Measurements from ENCODE around the gene PDHX.
"Not testable (repeated sequence)": the region's sequence is repeated elsewhere in the genome, so short reads cannot be mapped to it uniquely, and the experiment has no call there.

The PDHX gene

GRCh38 chr11:34997952-34998528 lies 81.6 kb downstream of the PDHX start:
- no peak for DNase-seq

- DNase-seq: no peak
These were observed 83.0 kb downstream of the PDHX start for GRCh38 chr11:34999453-34999852.

DNA sequence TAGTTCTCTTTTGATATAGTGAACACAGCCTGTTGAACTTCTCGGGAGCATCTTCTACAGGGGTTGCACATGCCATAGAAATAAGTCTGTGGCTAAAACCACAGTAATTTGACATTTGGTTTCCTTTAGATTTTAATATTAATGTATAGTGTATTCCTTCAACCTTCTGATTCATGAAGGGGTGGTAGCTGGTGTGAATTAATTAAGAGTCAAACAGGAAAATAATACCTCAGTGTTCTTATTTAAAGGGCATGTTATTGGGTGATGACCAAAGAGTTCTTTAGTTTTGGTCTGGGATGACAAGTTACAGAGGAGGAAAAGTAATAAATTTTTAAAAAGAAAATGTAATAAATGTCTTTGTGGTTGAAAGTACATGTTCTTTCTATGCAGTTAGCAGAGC lies 86.8 kb downstream of the PDHX start:
- no peak for DNase-seq

GRCh38 chr11:35003658-35004057 lies 87.2 kb downstream of the PDHX start:
- DNase-seq: no peak

DNA sequence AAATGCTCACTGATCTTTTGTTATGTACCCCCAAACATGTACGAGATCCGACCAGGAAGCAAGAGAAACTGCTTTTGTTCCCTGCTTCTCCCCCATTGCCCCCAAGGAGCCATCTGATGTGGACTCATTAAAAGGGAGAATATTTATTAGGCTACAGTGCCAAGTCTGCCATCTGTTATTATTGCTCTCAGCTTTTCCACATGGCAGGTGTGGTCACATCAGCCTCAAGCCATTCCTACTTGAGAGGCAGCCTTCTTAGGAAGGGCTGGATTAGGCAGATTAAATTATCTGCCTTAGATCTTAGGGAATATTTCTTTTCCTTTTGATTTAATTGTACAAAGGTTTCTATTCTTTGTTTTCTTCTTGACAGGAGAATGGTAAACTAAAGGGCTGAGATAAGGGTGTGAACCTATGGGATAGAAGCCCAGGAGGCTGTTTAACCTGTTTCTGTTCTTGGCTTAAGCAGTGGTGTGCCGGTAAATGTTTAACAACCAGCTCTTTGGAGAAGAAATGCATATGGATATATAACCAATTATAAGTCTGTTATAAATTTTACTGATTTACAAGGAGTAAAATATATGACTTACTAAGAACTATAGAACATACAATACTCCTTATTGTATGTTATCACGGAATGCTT lies 88.8 kb downstream of the PDHX start:
- no peak for DNase-seq

DNA sequence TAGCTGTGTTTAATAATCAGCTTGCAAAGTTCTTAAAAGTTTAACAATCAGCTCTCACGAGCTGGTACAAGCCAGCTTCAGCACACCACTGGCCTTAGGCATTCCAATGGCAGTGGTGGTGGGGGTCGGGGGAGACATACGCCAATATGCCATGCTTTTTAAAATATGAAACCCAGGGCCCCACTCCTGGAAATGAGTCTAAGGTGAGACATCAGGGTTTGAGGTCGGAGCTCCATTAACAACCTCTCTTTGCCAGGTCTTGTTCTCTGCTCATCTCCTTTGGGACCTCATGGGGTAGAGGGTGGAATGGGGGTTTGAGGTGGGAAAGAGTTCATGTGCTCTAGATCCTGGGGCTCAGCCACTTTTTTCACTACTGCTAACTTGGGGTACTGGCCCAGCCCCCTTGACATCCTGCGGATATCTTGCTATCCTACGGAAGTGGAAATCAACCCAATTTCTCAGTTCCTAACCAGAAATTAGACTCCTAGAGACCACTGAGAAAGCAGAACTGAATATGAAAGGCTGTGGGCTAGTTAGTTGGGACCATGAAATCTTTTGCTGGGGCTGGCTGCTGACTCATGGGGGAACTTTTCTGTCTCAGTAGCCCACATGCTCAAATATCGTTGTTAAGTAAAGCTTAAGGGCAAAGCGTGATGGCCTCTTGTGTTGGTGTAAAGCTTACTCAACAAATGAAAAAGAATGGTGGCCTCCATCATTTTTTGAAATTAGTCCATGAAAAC lies 90.1 kb downstream of the PDHX start:
- DNase-seq: peak; percentile 89

GRCh38 chr11:35007277-35007676 lies 90.9 kb downstream of the PDHX start:
- DNase-seq: peak; percentile 53

- no peak for DNase-seq
These were observed 92.9 kb downstream of the PDHX start for GRCh38 chr11:35009191-35009943.

- no peak for DNase-seq
These were observed 93.5 kb downstream of the PDHX start for GRCh38 chr11:35009944-35010342.

DNA sequence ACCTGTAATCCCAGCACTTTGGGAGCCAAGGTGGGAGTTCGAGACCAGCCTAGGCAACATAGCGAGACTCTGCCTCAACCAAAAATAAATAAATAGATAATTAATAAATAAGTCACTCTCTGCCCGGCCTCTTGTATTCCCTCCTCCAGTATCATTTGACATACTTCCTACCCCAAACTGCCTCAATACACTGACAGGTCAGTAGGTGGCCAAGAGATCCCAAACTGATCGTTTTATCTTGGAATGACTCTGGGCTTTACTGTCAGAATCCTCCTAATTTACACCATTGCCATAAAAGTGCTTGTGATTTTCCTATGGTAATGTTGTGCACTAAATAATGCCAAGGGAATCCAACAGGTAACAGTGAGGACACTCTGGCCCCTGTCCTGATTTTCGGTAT lies 94.2 kb downstream of the PDHX start:
- DNase-seq: no peak

- no peak for DNase-seq
These were observed 95.0 kb downstream of the PDHX start for GRCh38 chr11:35011389-35011788.

GRCh38 chr11:35011944-35012343 lies 95.5 kb downstream of the PDHX start:
- peak; percentile 35 for DNase-seq

DNA sequence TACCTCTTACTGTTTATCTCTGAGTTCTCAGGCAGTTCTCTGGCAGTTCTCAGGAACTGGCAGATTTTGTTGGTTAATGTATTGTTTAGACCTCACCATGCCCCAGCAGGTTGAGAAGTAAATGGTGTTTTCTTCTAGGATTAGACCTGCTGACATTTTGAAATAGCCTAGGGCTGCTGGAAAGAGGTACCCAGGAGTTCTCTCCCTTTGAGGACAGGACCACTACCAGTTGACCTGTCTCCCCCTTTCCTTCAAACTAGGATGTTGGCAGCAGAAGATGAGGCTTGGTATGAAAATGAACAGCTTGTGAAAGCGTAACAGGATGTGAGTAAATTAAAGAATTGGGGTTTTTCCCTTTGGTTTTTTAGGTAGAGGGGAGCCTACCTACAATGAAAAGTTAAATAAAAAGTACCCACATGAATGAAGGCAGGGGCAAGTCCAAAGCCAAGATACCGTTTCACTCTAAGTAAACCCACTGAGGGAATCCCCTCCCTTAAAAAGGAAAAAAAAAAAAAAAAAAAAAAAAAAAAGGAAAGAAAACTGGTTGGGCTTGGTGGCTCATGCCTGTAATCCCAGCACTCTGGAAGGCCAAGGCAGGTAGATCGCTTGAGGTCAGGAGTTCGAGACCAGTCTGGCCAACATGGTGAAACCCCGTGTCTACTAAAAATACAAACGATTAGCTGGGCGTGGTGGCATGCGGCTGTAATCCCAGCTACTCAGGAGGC lies 96.2 kb downstream of the PDHX start:
- peak; percentile 86 for DNase-seq

DNA sequence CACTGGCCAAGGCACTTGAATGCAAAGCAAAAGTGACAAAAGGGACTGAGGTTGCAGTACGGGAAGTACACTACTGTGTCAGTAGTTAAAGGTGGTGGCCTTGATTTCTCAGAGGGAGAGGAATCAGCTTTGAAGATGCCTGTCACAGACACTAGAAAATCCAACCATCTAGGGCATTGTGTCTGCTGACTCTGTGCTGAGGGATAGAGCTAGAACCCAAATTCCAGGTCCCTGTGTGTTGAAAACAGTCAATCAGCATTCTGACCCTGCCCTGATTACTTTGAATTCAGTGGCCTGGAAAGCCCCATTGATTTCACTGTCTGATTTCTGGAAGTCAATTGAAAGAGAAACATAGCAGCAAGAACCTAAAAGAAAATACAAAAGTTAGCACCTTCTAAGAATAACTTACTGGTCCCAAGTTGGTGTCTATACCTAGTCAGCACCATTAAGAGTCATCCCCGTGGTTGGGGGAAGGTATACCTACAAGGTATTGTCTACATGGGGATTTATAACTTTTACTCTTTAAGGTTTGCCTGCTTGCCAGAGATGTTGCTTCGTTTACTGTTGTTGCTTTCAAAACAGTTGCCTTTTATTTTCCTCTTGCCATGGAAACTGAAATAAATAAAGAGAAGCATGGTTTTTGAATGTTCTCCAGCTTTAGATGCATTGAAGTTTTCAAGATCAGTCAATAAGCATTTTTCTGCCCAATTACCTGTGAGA lies 97.3 kb downstream of the PDHX start:
- DNase-seq: peak; percentile 65

DNA sequence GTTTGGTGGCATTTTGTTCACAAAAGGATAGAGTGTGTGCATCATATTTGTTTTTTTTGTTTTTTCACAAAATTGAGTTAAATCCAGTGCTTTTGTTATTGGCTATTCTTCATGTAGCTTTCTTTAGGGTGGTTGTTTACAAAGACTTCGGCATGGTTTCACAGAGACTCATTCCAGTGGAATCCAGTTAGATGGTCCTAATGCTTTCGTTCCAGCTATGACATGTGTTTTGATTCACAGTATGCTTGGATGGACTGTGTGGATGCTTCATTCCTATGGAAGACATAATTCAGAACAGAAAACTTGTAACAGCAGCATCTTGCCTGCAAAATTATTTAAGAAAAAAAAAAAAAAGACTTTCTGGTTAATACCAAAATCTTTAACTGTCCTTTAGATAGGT lies 97.9 kb downstream of the PDHX start:
- no peak for DNase-seq

DNA sequence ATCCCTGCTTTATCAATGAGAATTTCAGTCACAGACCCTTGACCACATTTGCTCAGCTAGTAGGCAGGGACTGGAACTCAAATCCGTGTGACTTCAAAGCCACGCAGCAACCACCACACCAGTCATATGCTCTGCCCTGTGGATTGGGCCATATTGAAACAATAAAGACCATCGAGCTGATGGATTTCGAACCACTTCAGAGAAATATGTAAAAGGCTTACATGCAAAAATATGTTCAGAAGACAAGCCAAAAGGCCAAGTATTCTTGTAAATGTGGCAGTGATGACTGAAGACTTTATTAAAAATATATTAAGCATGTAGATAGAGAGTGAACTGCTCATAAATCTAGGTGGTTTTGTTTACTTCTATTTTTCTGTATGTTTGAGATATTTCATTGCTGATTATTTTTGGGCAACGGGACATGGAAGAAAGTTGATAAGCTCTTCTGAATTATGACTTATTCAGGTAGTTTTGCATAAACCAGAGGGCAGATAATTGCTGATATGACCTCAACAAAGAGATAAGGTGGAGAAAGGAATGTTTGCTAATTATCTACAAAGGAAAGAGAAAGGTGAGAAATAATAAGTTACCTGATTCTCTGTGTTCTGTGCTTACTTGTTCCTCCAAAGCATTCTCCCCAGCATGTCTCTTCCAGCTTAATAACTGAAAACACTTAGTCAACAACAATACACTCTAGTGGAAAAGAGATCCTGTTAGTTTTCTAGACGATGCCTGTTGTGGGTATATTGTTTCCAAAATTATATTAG lies 99.4 kb downstream of the PDHX start:
- DNase-seq: no peak

GRCh38 chr11:35016916-35017315 lies 100.5 kb downstream of the PDHX start:
- DNase-seq: no peak

GRCh38 chr11:35017528-35018342 lies 101.3 kb downstream of the PDHX start:
- no peak for DNase-seq

- no peak for DNase-seq
These were observed 105.2 kb downstream of the PDHX start for GRCh38 chr11:35021589-35021988.

DNA sequence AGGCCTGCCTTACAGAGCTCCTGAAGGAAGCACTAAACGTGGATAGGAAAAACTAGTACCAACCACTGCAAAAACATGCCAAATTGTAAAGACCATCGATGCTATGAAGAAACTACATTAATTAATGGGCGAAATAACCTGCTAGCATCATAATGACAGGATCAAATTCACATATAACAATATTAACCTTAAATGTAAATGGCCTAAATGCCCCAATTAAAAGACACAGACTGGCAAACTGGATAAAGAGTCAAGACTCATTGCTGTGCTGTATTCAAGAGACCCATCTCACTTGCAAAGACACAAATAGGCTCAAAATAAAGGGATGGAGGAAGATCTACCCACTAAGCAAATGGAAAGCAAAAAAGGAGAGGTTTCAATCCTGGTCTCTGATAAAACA lies 107.5 kb downstream of the PDHX start:
- not testable (repeated sequence) for DNase-seq

DNA sequence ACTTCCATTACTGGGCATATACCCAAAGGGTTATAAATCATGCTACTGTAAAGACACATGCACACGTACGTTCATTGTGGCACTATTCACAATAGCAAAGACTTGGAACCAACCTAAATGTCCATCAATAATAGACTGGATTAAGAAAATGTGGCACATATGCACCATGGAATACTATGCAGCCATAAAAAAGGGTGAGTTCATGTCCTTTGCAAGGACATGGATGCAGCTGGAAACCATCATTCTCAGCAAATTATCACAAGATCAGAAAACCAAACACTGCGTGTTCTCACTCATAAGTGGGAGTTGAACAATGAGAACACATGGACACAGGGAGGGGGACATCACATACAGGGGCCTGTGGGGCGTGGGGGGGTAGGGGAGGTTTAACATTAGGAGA lies 111.6 kb downstream of the PDHX start:
- not testable (repeated sequence) for DNase-seq

Data from activated CD4-positive, alpha-beta T cell treated with anti-CD3 and anti-CD28 coated beads, Interleukin-2, Interleukin-6, amounts not matched to agents 100 ng/mL and 50 ng/mL, durations not matched to agents 16 hours and 8 hours (primary cell).